HL-60/S4 (cell line): ENCODE measurements around the gene CDH8.
"Not testable (repeated sequence)": the region's sequence is repeated elsewhere in the genome, so short reads cannot be mapped to it uniquely, and the experiment has no call there.

ENCODE experiments used
- in situ Hi-C: fragments of 300-500 bp; cut with MboI; formaldehyde crosslinking; loops from 2 replicates; pipeline ENCODE4 v1.14.3; 2022; ENCODE audit warnings: low sequenced_read_pairs

CDH8 gene

DNA sequence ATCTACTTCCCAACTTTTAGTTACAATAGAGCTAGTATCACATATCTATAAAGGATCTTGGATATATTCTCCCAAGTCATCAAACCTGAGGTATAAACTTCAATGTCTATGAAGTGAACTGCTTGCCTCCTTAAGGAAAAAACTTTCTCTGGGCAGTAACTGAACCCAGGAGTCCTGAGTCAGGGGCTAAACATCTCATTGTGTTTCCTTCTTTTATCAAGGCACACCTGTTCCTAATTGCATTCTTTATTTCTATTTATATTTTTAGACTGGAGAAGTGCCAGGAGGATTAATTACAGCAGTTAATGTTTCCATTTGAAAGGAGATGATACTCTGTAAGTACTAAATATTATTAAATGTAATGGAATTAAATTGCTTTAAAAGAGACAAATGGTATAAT is 98.6 kb downstream of the CDH8 start:
- in situ Hi-C loops, result no loop called here

DNA sequence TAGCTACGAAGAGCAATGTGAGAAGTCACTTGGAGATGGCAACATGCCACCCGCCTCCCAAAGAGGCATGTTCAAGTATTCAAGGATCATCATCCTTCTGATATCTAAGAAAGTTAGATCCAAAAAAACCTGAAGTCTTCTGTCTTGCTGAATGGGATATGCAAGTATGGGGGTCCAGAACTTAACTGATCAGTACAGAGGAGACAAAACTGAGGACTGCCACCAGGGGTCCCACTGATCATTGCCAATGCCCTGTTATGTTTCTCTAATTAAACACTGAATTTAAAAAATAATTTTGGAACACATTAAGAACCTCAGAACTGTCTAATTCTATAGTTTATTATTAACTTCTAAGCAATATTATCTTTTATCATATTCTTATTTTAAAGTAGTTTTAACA is 99.7 kb downstream of the CDH8 start:
- in situ Hi-C loops, result no loop called here

DNA sequence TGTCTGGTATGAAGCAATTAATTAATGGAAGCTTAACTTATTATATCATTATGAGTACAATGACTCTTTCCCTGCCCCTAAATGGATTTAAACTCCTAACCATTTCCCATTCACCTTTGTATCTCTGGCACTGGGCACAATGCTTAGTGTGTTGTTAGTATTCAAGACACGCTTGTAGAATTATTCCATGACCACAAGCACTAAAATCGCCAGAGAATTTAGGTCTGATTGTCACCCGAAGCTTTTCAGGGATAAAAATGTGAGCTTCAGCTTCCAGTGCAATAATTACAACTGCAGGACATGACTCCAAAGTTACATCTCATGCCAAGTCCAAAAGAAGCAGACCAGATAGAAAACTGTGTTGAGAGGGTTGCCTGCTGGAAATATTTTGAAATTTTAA is 101.6 kb downstream of the CDH8 start:
- in situ Hi-C loops, result no loop called here

DNA sequence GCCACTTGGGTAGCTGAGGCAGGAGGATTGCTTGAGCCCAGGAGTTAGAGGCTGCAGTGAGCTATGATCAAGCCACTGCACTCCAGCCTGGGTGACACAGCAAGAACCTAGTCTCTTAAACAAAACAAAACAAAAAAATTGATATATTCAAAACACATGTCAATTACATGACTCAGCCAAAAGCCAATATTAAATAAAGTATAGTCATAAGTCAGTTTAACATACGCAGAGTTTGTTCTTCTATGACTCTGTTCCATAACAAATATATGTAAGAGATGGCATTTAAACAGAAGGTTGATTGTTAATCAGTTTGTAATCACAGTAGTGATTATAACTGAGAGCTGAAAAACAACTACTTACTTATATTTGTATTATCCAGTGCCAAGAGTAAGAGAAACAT is 106.5 kb downstream of the CDH8 start:
- in situ Hi-C loops, result no loop called here

DNA sequence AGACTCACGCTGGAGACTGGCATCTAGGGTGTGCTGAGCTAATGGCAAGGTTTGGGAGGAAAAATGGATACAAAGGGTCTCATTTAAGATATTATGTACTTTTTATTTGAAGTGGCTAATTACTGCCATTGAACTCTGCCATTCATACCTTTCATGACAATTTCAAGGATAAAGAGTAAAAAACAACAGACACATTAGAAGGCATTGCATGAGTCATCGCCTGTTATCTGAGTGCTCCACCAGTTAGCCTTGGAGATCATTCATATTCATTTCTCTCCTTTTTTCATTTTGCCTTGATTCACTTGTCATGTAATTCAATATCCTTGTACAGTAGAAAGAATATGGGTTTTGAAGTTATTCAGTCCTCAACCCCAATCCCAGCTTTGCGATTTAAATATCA is 109.5 kb downstream of the CDH8 start:
- in situ Hi-C loops, result no loop called here

DNA sequence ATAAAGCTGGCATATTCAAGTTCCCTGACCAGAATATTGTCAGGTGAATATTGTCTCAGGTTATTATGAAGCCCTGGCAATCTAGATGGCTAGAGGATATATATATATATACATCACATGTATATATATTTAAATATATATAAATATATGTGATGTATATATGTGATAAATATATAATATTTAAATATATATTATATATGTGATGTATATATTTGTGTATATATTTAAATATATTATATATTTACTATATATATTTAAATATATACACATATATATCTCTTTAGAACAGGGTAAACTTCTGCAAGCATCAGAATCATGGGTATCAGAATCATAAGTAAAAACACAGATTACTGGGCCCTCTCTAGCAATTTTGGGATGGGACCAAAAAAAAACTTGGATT is 112.6 kb downstream of the CDH8 start:
- in situ Hi-C loops, result no loop called here

DNA sequence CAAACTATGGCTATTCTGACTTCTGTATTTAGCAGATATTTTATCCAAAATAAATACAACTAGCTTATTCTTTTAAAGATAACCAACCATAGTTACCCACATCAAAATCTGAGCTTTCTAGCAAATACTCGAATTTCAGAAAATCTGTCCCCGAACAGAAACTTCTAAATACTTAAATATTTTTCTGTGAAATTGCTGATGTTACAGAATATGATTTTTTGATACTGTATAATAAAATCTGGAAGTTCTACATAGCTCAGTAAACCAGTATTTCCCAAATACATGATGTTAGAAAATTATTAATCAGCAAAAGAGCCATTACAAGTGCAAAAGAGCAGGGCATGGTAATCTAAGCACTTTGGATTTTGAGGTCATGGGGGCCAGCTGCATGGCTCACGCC is 114.9 kb downstream of the CDH8 start:
- in situ Hi-C loops, result no loop called here

DNA sequence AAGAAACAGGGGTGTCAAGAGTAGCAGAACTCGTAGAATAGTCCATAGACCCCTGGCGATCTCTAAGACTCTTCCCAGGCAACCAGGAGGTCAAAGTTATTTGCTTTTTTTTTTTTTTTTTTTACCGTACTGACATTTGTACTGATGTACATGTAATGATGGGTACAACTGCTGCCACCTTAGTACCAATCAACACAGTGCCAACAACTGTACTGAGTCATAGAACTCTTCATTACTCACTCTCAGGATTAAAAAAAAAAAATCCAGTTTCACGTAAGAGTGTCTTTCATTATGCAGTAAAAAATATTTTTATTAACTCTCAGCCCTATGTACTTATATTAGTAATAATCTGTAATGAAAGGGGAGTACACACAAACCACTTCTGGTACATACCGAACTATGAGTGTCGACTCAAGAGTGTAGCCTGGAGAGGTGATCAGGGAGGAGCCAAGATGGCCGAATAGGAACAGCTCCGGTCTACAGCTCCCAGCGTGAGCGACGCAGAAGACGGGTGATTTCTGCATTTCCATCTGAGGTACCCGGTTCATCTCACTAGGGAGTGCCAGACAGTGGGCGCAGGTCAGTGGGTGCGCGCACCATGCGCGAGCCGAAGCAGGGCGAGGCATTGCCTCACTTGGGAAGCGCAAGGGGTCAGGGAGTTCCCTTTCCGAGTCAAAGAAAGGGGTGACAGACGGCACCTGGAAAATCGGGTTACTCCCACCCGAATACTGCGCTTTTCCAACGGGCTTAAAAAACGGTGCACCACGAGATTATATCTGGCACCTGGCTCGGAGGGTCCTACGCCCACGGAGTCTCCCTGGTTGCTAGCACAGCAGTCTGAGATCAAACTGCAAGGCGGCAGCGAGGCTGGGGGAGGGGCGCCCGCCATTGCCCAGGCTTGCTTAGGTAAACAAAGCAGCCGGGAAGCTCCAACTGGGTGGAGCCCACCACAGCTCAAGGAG is 118.1 kb downstream of the CDH8 start:
- in situ Hi-C loops, result not testable (repeated sequence)

DNA sequence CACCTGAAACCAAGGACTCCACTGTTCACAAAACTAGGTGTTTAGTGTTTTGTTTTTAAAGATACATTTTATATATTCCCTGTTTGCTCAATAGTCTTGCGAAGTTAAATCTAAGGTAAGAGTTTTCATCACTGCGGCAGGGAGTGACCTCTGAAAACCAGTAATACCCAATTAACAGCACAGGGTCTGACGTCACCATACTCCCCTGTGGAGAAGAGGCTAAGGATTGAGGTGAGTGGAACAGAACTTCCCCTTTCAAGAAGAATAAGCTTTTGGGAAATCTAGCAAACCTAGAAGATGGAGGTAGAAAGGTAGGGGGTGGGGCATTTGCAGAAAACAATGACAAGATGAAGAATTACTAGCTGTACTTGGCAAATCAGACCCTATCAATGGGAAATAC is 120.7 kb downstream of the CDH8 start:
- in situ Hi-C loops, result no loop called here

DNA sequence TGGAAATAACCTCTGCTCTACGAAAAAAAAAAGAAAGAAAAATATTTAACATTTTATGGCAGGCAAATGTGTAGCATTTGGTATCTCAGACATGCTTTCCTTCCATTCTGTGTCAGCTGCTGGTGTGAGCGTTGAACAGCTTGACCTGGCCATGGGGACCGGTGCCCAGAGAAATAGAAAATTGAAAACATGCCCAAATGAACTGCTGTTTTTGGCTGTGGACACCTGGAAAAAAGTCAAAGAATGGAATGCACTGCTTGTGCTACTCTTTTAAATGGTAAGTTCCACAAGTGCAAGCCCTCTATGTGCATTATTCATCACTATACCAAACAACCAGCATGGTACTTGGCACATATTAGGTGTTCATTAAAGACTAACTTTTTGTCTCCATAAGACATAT is 127.2 kb downstream of the CDH8 start:
- in situ Hi-C loops, result no loop called here

DNA sequence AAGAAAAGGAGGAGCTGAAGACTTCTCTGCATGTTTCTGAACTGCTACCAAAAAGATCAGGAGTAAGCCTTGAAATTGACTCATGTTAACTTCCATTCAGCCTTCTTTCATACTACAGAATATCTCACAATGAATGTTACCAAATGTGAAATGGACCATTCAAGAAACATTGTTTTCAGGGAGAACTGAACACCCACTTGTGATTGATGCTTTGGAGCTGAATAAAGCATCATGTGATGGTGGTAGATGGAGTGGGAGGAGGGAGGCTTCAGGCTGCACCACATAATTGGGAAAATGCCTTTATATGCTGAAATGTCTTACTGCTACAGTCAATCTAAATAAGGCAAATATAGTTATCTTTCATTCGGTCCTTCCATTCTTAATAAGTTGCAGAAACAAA is 127.8 kb downstream of the CDH8 start:
- in situ Hi-C loops, result no loop called here

DNA sequence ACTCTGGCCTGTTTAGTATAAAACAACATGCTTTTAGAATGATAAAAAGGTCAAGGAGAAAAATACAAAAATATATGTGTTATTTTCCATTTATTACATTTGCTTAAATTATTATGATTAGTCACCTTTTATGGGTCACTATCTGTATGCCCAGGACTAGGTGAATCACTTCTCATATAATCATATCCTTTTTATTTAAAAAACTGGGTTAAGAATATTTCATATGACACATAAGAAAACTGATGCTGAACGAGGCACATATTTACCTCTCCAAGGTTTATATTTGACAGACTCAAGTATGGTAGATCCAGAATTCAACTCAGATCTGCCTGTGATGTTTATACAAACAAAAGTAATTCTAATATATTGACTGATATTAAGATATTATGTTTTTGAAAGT is 134.5 kb downstream of the CDH8 start:
- in situ Hi-C loops, result no loop called here

DNA sequence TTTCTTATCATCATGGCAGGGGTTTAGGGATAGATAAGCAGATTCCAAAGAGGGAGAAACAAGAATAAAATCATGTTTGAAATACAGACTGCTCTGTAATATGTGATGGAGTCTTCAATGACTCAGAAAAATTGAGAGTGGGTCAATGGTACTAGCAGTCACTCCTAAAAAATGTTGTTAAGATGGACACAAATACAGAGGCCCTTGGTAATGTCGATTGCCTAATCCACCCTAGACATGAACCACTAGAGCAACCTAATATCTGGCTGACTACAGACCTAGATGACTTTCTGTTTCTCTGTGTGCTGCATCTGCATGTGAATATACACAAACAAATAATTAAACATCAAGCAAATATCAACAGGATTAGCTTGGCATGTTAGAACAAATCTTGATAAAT is 135.8 kb downstream of the CDH8 start:
- in situ Hi-C loops, result no loop called here

DNA sequence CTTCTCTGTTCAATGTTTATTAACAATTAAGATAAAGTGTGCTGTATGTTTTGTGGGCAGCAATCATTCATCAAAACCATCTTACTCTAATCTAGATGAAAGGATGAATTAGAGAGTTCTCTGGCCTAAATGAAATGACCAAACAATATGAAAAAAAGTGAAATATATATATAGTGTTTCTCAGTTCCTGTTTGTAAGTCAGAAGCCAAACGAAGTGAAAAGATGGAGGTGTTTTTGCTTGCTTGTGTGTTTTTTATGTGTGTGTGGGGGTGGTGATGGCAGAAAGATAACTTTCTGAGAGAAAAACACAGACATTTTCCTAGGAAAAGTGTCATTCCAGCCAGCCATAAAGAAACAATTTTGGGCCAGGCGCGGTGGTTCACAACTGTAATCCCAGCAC is 138.6 kb downstream of the CDH8 start:
- in situ Hi-C loops, result no loop called here

DNA sequence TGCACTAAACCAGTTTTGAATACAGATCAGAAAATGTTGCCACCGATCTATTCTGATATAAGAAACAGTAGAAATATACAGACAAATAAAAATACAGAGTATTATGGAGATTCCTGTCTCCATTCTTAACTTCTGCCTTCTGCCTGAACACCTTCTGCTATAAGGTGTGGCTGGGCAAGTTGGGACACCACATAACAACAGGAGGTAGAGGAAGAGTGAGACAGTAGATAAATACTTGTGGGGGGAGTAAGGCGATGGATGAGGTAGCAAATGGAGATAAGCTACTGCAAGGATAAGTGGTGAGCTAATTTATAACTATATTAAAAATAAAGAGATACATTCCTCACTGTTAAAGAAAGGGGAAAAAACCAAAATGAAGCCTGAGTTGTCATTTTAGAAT is 143.7 kb downstream of the CDH8 start:
- in situ Hi-C loops, result no loop called here

DNA sequence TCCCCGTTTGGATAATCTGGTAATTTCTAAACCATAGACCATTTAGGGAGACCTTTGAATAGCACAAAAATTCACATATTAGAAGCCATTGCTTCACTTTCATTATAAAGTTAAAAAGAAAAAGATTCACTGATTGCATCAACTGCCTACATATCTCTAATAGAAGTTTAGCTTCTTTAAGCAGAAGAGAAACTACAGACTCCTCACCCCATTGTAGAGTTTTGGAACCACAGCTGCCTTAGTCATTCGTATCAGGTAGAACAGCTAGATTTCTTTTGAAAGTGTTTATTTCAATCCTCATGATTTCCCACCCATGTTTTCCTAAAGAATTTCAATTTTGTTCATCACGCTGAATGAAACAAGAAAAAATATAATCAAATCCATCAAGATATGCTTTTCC is 144.8 kb downstream of the CDH8 start:
- in situ Hi-C loops, result no loop called here

DNA sequence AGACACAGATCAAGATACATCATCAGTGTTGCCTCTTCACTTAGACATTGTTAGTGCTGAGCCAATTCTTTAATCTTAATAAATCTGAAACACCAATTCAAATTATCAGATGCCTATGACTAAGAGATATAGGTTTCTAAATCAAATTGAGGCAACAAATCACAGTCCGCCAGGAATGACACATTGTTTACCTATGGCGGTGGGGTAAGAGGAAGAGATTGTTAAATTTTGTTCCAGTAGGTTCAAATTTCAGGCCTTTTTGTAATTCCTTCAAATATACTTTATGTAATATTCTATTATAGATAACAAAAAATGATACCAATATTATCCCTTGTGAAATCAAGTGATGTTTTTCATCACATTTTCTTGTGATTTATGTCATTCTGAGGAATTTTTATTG is 145.9 kb downstream of the CDH8 start:
- in situ Hi-C loops, result no loop called here

DNA sequence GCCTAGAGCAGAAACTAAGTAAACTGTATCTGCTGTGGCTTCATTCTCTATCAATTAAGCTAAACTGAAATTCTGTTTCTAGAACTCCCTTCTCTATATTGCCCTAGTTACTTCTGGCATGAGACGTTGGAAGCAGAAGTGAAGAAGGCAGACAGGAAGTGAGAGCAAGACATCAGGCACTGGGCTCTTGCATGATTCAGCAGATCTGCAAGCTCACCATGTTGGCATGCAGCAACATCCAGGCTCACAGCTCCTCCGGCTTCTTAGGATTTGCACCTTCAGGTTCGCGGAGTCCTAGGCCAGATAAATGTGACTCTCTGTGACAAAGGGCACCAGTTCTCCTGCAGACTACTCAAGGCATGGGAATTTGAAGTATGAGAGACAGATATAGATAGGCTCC is 148.3 kb downstream of the CDH8 start:
- in situ Hi-C loops, result no loop called here

DNA sequence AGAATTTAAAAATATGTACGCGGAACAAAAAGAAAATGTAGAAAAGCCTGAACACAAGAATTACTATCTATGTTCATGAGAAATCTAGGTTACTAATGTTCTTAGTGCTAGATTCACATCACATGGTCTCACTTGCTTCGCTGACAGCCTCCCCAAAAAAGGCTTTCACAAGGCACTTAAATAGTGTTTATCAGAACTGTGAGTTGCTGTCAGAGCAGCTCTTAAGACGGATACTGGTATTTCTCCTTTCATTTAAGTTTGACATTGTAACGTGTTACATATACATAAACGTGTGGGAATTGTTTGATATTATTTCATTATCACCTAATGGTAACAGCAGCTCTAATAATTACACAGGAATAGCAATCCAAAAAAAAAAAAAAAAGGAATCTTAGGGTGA is 150.9 kb downstream of the CDH8 start:
- in situ Hi-C loops, result no loop called here

DNA sequence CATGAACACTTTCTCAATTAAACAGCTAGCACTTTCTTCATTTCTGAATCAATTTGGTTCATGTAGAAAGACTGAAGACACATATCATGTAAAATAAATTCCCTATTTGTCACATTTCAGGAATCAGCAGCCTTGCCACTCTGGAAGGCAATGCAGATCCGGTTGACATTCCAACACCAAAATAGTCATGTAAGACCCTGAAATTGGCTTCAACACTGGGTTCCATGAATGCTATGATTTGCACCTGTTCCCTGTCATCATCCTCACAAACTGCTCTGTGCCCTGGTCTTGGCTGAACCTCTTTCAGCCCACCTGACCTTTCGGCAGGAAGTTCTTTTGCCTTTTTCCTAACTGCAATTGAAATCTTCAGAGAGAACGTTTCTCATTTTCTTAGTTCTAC is 156.9 kb downstream of the CDH8 start:
- in situ Hi-C loops, result no loop called here

DNA sequence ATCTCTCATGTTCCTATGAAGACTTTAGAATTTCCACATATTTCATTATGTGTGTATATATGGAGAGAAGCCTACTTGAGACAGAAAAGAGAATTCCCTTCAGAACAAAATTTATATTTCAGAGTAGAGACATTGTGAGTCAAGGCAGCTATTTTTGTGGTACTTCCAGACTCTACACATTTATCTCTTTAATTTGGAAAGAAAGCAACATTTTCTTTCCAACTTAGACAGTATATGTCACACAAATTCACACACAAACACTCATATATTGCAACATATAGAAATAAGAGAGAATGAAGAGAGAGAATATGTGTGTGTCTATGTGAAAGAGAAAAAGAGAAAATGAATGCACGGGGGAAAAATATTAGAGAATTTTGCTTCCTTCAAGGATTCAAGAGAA is 158.8 kb downstream of the CDH8 start:
- in situ Hi-C loops, result no loop called here

DNA sequence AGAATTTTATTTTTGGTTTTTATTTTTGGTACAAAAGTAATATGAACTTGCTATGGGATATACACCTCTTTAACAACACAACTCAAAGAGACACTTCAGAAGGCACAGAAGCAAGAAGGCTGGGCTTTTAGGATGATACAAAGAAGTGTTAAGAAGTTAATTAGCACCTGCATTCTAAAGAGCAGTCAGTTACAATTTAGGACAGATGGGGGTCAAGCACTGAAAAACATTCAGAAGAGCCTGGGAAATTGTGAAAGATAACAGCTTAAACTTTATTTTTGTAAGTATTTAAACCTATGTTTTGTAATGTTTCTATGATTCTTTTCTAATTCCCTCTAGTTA is 163.5 kb downstream of the CDH8 start:
- in situ Hi-C loops, result no loop called here
